B cell (primary cell): ENCODE measurements around the gene ARHGAP45.

ENCODE experiments used
- EZH2 ChIP-seq: IDR thresholded peaks from 2 replicates; pipeline ENCODE4 v1.6.1; 2012; ENCODE audit warnings: borderline replicate concordance, low read depth, mild to moderate bottlenecking, moderate library complexity, low read length; ENCODE audit not compliant: insufficient read depth, poor library complexity, severe bottlenecking
- TF ChIP-seq, protein P1 (sequence below): fragments of 200-600 bp; IDR thresholded peaks from one replicate; pipeline ENCODE4 v1.8.0; 2022; ENCODE audit warnings: antibody characterized with exemption, mild to moderate bottlenecking

GRCh38 chr19:1111641-1112267 lies 44.8 kb downstream of the ARHGAP45 start:
- TF ChIP-seq, protein P1, sequence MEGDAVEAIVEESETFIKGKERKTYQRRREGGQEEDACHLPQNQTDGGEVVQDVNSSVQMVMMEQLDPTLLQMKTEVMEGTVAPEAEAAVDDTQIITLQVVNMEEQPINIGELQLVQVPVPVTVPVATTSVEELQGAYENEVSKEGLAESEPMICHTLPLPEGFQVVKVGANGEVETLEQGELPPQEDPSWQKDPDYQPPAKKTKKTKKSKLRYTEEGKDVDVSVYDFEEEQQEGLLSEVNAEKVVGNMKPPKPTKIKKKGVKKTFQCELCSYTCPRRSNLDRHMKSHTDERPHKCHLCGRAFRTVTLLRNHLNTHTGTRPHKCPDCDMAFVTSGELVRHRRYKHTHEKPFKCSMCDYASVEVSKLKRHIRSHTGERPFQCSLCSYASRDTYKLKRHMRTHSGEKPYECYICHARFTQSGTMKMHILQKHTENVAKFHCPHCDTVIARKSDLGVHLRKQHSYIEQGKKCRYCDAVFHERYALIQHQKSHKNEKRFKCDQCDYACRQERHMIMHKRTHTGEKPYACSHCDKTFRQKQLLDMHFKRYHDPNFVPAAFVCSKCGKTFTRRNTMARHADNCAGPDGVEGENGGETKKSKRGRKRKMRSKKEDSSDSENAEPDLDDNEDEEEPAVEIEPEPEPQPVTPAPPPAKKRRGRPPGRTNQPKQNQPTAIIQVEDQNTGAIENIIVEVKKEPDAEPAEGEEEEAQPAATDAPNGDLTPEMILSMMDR = no peak
- TF ChIP-seq EZH2 = no peak
